Midbrain (tissue), 1 donor: Measurements from ENCODE around the gene DOCK3.
"Not testable (repeated sequence)": the region's sequence is repeated elsewhere in the genome, so short reads cannot be mapped to it uniquely, and the experiment has no call there.

Source experiments
- DNase-seq: peaks from one replicate; lab custom pipeline; 2025; lab: John Stamatoyannopoulos, UW

DOCK3 gene

GRCh38 chr3:50983887-50984286 is 309.2 kb downstream of the DOCK3 start:
- no peak for DNase-seq

GRCh38 chr3:50985893-50986292 is 311.2 kb downstream of the DOCK3 start:
- DNase-seq: no peak

- no peak for DNase-seq
These were observed 312.0 kb downstream of the DOCK3 start for GRCh38 chr3:50986726-50987125.

GRCh38 chr3:50994537-50994936 is 319.8 kb downstream of the DOCK3 start:
- no peak for DNase-seq

- DNase-seq: no peak
These were observed 320.5 kb downstream of the DOCK3 start for GRCh38 chr3:50995085-50995824.

- no peak for DNase-seq
These were observed 327.8 kb downstream of the DOCK3 start for GRCh38 chr3:51002495-51002894.

- no peak for DNase-seq
These were observed 329.5 kb downstream of the DOCK3 start for GRCh38 chr3:51004235-51004634.

GRCh38 chr3:51024121-51024520 is 349.4 kb downstream of the DOCK3 start:
- no peak for DNase-seq

- DNase-seq: no peak
These were observed 350.3 kb downstream of the DOCK3 start for GRCh38 chr3:51024765-51025632.

GRCh38 chr3:51031666-51032065 is 356.9 kb downstream of the DOCK3 start:
- no peak for DNase-seq

GRCh38 chr3:51035630-51036029 is 360.9 kb downstream of the DOCK3 start:
- DNase-seq: no peak

GRCh38 chr3:51044982-51045381 is 370.3 kb downstream of the DOCK3 start:
- no peak for DNase-seq

GRCh38 chr3:51052562-51052961 is 377.8 kb downstream of the DOCK3 start:
- DNase-seq: no peak

GRCh38 chr3:51057121-51057520 is 382.4 kb downstream of the DOCK3 start:
- DNase-seq: no peak

GRCh38 chr3:51063053-51063452 is 388.3 kb downstream of the DOCK3 start:
- DNase-seq: no peak

- DNase-seq: no peak
These were observed 400.6 kb downstream of the DOCK3 start for GRCh38 chr3:51075221-51075775.

- no peak for DNase-seq
These were observed 407.6 kb downstream of the DOCK3 start for GRCh38 chr3:51082363-51082762.

GRCh38 chr3:51083490-51083889 is 408.8 kb downstream of the DOCK3 start:
- DNase-seq: no peak

GRCh38 chr3:51092141-51092540 is 417.4 kb downstream of the DOCK3 start:
- DNase-seq: not testable (repeated sequence)

- not testable (repeated sequence) for DNase-seq
These were observed 420.1 kb downstream of the DOCK3 start for GRCh38 chr3:51094838-51095237.

GRCh38 chr3:51099794-51100535 is 425.2 kb downstream of the DOCK3 start:
- peak; percentile 4 for DNase-seq

GRCh38 chr3:51100536-51100851 is 425.8 kb downstream of the DOCK3 start:
- no peak for DNase-seq
